HG03432 (cell line): ENCODE measurements around the gene HPS1.

Experiments used
- ATAC-seq: cut with Tn5 transposase; IDR thresholded peaks from one replicate; pipeline ENCODE4 v1.9.1; 2021; ENCODE audit warnings: mild to moderate bottlenecking, moderate library complexity; ENCODE audit not compliant: unreplicated experiment

HPS1 gene

DNA sequence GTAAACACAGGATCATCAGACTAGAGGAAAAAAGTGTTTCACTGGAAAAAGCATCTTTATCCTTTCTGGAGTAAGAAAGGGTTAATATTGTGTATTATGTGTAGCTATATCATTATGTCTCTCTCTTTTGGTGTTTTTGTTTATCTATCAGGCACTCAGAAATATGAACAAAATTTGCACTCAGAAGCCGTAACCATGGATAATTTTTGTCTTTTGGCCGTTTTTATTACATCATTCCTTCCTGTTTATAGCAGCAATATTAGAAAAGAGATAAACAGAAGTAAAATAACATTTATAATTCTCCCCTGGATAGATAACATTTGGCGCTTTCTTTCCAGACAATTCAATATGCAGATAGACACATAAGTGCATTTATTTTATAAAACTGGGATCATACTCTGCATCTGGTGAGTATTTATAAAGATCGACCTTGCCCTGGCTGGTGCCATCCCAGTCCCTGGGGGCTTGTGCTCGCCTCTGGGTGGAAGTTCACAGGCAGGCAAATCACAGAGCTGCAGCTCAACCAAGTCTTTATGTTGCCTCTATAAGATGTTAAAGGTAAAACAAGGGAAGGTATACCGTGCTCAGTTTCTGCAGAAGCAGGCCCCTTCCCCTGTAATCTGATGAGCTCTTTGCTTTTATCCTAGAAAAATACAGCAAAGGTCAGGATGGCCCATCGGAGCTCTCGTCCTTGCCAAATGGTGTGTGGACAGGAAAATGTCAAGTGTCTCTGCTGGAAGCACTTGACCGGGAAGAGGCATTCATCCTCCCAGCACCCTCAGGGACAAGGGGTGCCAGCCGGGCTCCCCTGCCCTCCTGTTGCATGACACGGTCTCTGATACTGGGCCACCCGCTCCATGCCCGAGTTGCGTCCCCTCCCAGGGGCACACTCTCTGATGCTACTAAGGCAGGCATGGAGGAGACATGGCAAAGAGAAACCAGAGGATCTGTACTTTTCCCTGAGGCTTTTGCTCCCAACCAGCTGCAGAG, 75.6 kb downstream of the HPS1 start:
- no peak for ATAC-seq

DNA sequence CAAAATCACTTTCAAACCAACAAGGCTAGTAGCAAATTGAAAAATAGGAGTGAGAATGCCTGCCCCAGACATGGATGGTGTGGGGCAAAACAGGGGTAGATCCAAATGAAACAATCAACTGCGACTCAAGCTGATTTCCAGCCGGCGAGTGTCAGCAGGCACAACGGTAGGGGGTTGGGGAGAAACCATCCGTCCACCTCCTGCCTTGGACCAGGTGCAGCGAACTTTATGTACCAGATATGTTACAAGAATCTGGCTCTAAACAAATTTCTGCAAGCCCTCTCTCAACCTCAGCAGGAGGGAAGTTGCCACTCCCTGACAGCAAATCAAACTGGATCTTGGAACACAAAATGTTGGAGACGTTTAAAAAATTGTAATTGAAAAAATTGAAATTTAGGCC, 76.9 kb downstream of the HPS1 start:
- ATAC-seq, result no peak

DNA sequence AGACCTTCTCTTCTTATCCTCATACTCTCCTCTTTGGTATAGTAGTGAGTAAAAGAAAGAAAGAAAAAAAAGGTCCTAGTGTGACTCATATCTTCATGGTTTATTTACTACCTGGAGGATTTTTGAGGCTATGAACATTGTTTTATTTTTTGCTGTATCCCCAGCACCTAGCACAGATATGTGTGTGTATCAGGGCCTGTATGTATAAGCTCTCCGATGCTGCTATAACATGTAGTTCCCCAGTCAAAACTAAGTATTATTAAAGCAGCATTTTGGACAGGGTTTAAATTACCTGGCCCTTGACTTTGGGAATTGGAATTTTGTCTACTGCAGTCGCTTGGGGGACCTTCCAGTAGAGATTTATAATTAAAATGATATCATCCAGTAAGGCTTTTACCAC, 78.1 kb downstream of the HPS1 start:
- no peak for ATAC-seq

DNA sequence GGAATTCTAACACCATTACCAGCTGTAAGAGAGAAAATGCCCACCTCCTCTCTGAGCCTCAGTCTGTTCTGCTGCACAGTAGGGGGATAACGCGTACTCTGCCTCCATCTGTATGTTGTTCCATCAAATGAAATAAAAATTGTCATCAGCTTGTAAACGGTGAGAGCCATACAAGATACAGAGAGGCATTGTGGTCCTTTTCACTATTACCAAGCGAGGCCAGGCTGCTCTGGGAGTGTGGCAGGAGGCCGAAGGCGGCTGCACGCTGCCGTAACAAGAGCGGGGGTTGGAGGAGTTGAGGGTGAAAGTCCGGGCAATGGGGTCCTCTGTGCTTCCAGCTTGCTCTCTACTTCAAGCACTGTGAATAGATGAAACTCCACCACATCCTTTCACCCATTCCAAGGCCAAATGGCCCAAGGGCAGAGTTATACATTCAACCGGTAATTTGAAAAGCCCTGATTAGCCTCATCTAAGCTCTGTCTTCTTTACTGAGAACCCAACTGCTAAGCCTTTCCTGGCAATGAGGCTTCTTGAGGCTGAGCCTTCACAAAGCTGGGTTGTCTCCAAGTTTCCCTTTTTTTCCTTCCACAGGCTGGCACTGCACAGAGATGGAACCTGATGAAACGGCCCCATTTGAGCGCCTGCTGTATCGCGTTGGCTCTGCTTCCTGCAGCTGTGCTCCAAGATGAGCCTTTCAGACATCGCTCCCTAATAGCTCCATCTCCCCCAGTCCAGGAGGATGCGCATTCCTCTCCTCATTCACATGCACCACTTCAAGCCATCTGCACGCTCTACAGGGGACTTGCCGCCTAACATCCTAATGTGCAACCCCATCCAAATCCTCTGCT, 78.9 kb downstream of the HPS1 start:
- no peak for ATAC-seq
